K562 (cell line): ENCODE results near the gene ZC3H12C. TPM values are rescaled to one million over a fixed set of nuclear protein-coding genes. Genes with fewer than 3 reads are reported as not detected.

Experiments used
- BRCA1 ChIP-seq, 2 experiments: fragments of 450-650 bp in 1 of 2; sonication (generic) in 1 of 2; formaldehyde crosslinking in 1 of 2; IDR thresholded peaks; 2 replicates each; pipeline versions ENCODE4 v1.5.0 to v1.6.1; 2017 to 2020; ENCODE audit warnings: mild to moderate bottlenecking in 1 of 2, missing genetic modification reagents in 1 of 2
- CBX3 ChIP-seq, 2 experiments: IDR thresholded peaks; 1 replicate in 1 of 2; 2 replicates in 1 of 2; pipeline ENCODE4 v1.6.1; 2012; ENCODE audit warnings: inconsistent platforms in 2 of 2, low read length in 2 of 2, borderline replicate concordance in 1 of 2, control low read depth in 1 of 2
- CREB1 ChIP-seq, 2 experiments: sonication (generic) in 1 of 2; formaldehyde crosslinking in 1 of 2; IDR thresholded peaks; 2 replicates each; pipeline versions ENCODE4 v1.6.1 to v1.8.0; 2012 to 2022; ENCODE audit warnings: inconsistent platforms in 1 of 2, mild to moderate bottlenecking in 1 of 2, missing genetic modification reagents in 1 of 2, moderate library complexity in 1 of 2
- MEF2D ChIP-seq: conservative IDR thresholded peaks from 2 replicates; pipeline ENCODE4 v1.6.1; 2016; ENCODE audit warnings: low read depth, missing genetic modification characterization, missing compliant biosample characterization
- SREBF2 ChIP-seq: sonication (generic); formaldehyde crosslinking; IDR thresholded peaks from 2 replicates; pipeline ENCODE4 v1.4.0; 2020; ENCODE audit warnings: mild to moderate bottlenecking, missing genetic modification reagents
- THRAP3 ChIP-seq: fragments of 450-650 bp; IDR thresholded peaks from 2 replicates; pipeline ENCODE4 v1.6.1; 2016; ENCODE audit warnings: mild to moderate bottlenecking, inconsistent platforms, borderline replicate concordance
- ZBTB17 ChIP-seq: fragments of 450-650 bp; formaldehyde crosslinking; IDR thresholded peaks from 2 replicates; pipeline ENCODE4 v1.4.0; 2020; ENCODE audit warnings: mild to moderate bottlenecking
- ZNF282 ChIP-seq: sonication (generic); formaldehyde crosslinking; IDR thresholded peaks from 2 replicates; pipeline ENCODE4 v1.8.1; 2023; ENCODE audit warnings: missing genetic modification reagents
- ZNF639 ChIP-seq, 2 experiments: fragments of 200-800 bp in 1 of 2; sonication (Bioruptor generic) in 1 of 2; sonication (generic) in 1 of 2; formaldehyde crosslinking in 1 of 2; IDR thresholded peaks in 1 of 2; conservative IDR thresholded peaks in 1 of 2; 2 replicates each; pipeline versions ENCODE4 v1.5.0 to v1.6.1; 2016 to 2020; ENCODE audit warnings: missing compliant biosample characterization in 1 of 2, missing genetic modification characterization in 1 of 2, missing genetic modification reagents in 1 of 2
- ZNF644 ChIP-seq: fragments of 200-800 bp; sonication (Bioruptor generic); IDR thresholded peaks from 2 replicates; pipeline ENCODE4 v1.6.1; 2016; ENCODE audit warnings: low read depth, missing genetic modification characterization, missing compliant biosample characterization
- ZNF740 ChIP-seq, 3 experiments: fragments of 200-800 bp in 1 of 3; sonication (Bioruptor generic) in 1 of 3; sonication (generic) in 1 of 3; formaldehyde crosslinking in 1 of 3; IDR thresholded peaks; 2 replicates each; pipeline versions ENCODE4 v1.6.1 to v1.8.0; 2016 to 2022; ENCODE audit warnings: mild to moderate bottlenecking in 2 of 3, missing compliant biosample characterization in 2 of 3, missing genetic modification characterization in 2 of 3, missing genetic modification reagents in 1 of 3
- polyA plus RNA-seq, 8 experiments: library from polyadenylated mRNA; depleted of rRNA in 4 of 8; stranded (reverse) in 5 of 8; unstranded in 3 of 8; fragments of >200 nt; fragmentation: Nextera tagmentation in 2 of 8; fragmentation: Illumina TruSeq in 1 of 8; extraction: Ambion mirVana in 2 of 8; extraction: Trizol in 1 of 8; gene quantifications; 2 replicates each; pipeline versions ENCODE4 v1.2.1 to v1.2.3, GENCODE V29; 2011 to 2014; ENCODE audit warnings: inconsistent platforms in 1 of 8, missing spikeins in 1 of 8
- total RNA-seq, 7 experiments: library from RNA; depleted of rRNA in 6 of 7; stranded (reverse); fragments of >200 nt in 6 of 7; fragmentation: Illumina TruSeq in 2 of 7; extraction: Trizol in 2 of 7; gene quantifications; 2 replicates each; pipeline versions ENCODE4 v1.2.1 to v1.2.3, GENCODE V29; 2011 to 2021; ENCODE audit warnings: low replicate concordance in 1 of 7
- TF ChIP-seq, protein P1 (sequence below): sonication (generic); formaldehyde crosslinking; IDR thresholded peaks from 2 replicates; pipeline ENCODE4 v1.8.0; 2022; ENCODE audit warnings: mild to moderate bottlenecking, low read depth, missing genetic modification reagents
- TF ChIP-seq, protein P2 (sequence below), 2 experiments: fragments of 450-650 bp; formaldehyde crosslinking in 1 of 2; IDR thresholded peaks; 2 replicates each; pipeline versions ENCODE4 v1.4.0 to v1.6.1; 2014 to 2020; ENCODE audit warnings: mild to moderate bottlenecking in 2 of 2, borderline replicate concordance in 1 of 2, low read depth in 1 of 2

The ZC3H12C gene
- total and polyA plus RNA-seq, 9 of the 15 experiments (the other 6 are each of a cell fraction or from before 2014, with no cell fraction given): 0.56 to 5.9 (median 3.3) TPM

DNA sequence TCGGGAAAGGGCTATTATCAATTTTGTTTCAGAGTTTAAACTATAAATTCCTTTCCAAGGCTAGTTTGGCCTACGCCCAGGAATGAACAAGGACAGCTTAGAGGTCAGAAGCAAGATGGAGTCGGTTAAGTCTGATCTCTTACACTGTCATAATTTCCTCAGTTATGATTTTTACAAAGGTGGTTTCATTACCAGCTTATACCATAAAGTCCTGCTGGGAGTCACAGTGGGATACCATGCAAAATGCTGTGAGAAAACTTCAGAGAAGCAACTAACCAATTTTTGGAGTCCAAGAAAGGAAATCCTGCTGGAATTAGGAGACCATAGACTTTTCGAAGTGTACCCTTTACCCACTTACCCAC is 17.4 kb upstream of the ZC3H12C start (continued):
- no peak for TF ChIP-seq ZNF740 (CRISPR knock-in tag; IDR thresholded peaks at IDR 0.05)
- peak in 1 of 2 experiments; percentile 85; a peak in 2 of 4 replicates for TF ChIP-seq ZNF740 (tag; IDR thresholded peaks at IDR 0.05)
- TF ChIP-seq ZNF644 (tag): peak; percentile 79; the same call in 1 of the 2 replicates
- TF ChIP-seq MEF2D (tag): peak; percentile 84
- TF ChIP-seq BRCA1 (IDR thresholded peaks at IDR 0.05): no peak
- TF ChIP-seq BRCA1 (CRISPR knock-in tag; IDR thresholded peaks at IDR 0.05): no peak
- TF ChIP-seq, protein P1, sequence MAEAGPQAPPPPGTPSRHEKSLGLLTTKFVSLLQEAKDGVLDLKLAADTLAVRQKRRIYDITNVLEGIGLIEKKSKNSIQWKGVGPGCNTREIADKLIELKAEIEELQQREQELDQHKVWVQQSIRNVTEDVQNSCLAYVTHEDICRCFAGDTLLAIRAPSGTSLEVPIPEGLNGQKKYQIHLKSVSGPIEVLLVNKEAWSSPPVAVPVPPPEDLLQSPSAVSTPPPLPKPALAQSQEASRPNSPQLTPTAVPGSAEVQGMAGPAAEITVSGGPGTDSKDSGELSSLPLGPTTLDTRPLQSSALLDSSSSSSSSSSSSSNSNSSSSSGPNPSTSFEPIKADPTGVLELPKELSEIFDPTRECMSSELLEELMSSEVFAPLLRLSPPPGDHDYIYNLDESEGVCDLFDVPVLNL: no peak
- no peak for TF ChIP-seq ZNF282 (CRISPR knock-in tag)
- peak; percentile 90 for TF ChIP-seq ZBTB17
- peak in 1 of 2 experiments; percentile 81; a peak in 1 of 4 replicates for TF ChIP-seq ZNF639 (CRISPR knock-in tag; conservative IDR thresholded peaks at IDR 0.05 in 1 of 2, IDR thresholded peaks at IDR 0.05 in 1 of 2)
- no peak for TF ChIP-seq CREB1 (IDR thresholded peaks at IDR 0.05)
- no peak for TF ChIP-seq CREB1 (CRISPR knock-in tag; IDR thresholded peaks at IDR 0.05)
- TF ChIP-seq CBX3 (IDR thresholded peaks at IDR 0.05; ENCODE audit: borderline replicate concordance in 1 of 2, low read length in 2 of 2): no peak
- TF ChIP-seq, protein P2, sequence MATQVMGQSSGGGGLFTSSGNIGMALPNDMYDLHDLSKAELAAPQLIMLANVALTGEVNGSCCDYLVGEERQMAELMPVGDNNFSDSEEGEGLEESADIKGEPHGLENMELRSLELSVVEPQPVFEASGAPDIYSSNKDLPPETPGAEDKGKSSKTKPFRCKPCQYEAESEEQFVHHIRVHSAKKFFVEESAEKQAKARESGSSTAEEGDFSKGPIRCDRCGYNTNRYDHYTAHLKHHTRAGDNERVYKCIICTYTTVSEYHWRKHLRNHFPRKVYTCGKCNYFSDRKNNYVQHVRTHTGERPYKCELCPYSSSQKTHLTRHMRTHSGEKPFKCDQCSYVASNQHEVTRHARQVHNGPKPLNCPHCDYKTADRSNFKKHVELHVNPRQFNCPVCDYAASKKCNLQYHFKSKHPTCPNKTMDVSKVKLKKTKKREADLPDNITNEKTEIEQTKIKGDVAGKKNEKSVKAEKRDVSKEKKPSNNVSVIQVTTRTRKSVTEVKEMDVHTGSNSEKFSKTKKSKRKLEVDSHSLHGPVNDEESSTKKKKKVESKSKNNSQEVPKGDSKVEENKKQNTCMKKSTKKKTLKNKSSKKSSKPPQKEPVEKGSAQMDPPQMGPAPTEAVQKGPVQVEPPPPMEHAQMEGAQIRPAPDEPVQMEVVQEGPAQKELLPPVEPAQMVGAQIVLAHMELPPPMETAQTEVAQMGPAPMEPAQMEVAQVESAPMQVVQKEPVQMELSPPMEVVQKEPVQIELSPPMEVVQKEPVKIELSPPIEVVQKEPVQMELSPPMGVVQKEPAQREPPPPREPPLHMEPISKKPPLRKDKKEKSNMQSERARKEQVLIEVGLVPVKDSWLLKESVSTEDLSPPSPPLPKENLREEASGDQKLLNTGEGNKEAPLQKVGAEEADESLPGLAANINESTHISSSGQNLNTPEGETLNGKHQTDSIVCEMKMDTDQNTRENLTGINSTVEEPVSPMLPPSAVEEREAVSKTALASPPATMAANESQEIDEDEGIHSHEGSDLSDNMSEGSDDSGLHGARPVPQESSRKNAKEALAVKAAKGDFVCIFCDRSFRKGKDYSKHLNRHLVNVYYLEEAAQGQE (IDR thresholded peaks at IDR 0.05; ENCODE audit: borderline replicate concordance): no peak
- TF ChIP-seq, protein P2 (CRISPR knock-in tag; IDR thresholded peaks at IDR 0.05; ENCODE audit: low read depth): 0 out of 2 replicates have a peak, but pooled peaks have one; percentile 23
- no peak for TF ChIP-seq SREBF2 (CRISPR knock-in tag)
- no peak for TF ChIP-seq THRAP3
